IMR-90 (cell line): ENCODE results near the gene TJAP1. TPM values are rescaled to one million over a fixed set of nuclear protein-coding genes. Genes with fewer than 3 reads are reported as not detected.

ENCODE experiments used
- ATAC-seq: fragments of 200-7000 bp; cut with Tn5 transposase; 2 replicates; pipeline ENCODE4 v1.9.1; 2020; ENCODE audit warnings: low read depth, mild to moderate bottlenecking, moderate library complexity
- BruUV-seq: library from RNA; stranded (reverse); fragments of 400-500 nt; replicated peaks from 2 replicates; lab custom pipeline; 2021; lab: Mats Ljungman, UMichigan
- CTCF ChIA-PET: fragments of 300-600 bp; formaldehyde crosslinking; extraction: SDS; loops from one replicate; lab custom pipeline; 2021; ENCODE audit warnings: antibody characterized with exemption; lab: Yijun Ruan, JAX
- POLR2A ChIA-PET: fragments of 300-600 bp; sonication (Branson Sonifier 250); formaldehyde crosslinking; loops from one replicate; lab custom pipeline; 2022; ENCODE audit warnings: antibody characterized with exemption; ENCODE audit not compliant: unreplicated experiment; lab: Charles Lee
- DNase-seq: peaks from one replicate; pipeline ENCODE4 v3.0.0; 2013
- H2AFZ ChIP-seq: replicated peaks from 2 replicates; pipeline ENCODE3; 2013; ENCODE audit warnings: low read length, mild to moderate bottlenecking; ENCODE audit not compliant: poor library complexity
- H2AK5ac ChIP-seq: 2 replicates; pipeline ENCODE4 v1.6.1; 2013; ENCODE audit warnings: low read depth, low read length, inconsistent platforms
- H2AK9ac ChIP-seq: replicated peaks from 2 replicates; pipeline ENCODE3; 2013; ENCODE audit warnings: mild to moderate bottlenecking, low read depth, low read length, moderate library complexity; ENCODE audit not compliant: poor library complexity
- H2BK120ac ChIP-seq: 2 replicates; pipeline ENCODE4 v1.6.1; 2013; ENCODE audit warnings: low read depth, low read length, inconsistent platforms
- H2BK15ac ChIP-seq: 3 replicates; pipeline ENCODE4 v1.6.1; 2013; ENCODE audit warnings: low read depth, low read length, inconsistent platforms
- H2BK20ac ChIP-seq: 2 replicates; pipeline ENCODE4 v1.6.1; 2013; ENCODE audit warnings: low read depth, mild to moderate bottlenecking, inconsistent platforms, low read length, moderate library complexity
- H2BK5ac ChIP-seq: 2 replicates; pipeline ENCODE4 v1.6.1; 2013; ENCODE audit warnings: mild to moderate bottlenecking, low read depth, low read length, inconsistent platforms; ENCODE audit not compliant: poor library complexity, severe bottlenecking
- H3K14ac ChIP-seq: replicated peaks from 2 replicates; pipeline ENCODE4 v1.6.1; 2013; ENCODE audit warnings: low read depth, low read length, inconsistent platforms
- H3K18ac ChIP-seq: 2 replicates; pipeline ENCODE4 v1.6.1; 2013; ENCODE audit warnings: low read depth, low read length, control low read depth
- H3K23ac ChIP-seq: 2 replicates; pipeline ENCODE4 v1.6.1; 2013; ENCODE audit warnings: low read depth, low read length, inconsistent platforms
- H3K27ac ChIP-seq: 2 replicates; pipeline ENCODE4 v1.5.1; 2013; ENCODE audit warnings: mild to moderate bottlenecking, control low read depth, low read length; ENCODE audit not compliant: insufficient read depth
- H3K27me3 ChIP-seq: 2 replicates; pipeline ENCODE4 v1.6.1; 2013; ENCODE audit warnings: low read length; ENCODE audit not compliant: control insufficient read depth, insufficient read depth
- H3K36me3 ChIP-seq: 2 replicates; pipeline ENCODE4 v1.6.1; 2013; ENCODE audit warnings: low read length, mixed read lengths; ENCODE audit not compliant: control insufficient read depth, insufficient read depth
- H3K4ac ChIP-seq: 2 replicates; pipeline ENCODE4 v1.6.1; 2013; ENCODE audit warnings: low read depth, low read length, inconsistent platforms
- H3K4me1 ChIP-seq: 2 replicates; pipeline ENCODE4 v1.6.1; 2013; ENCODE audit warnings: low read length, mixed read lengths; ENCODE audit not compliant: control insufficient read depth, insufficient read depth
- H3K4me2 ChIP-seq: 2 replicates; pipeline ENCODE4 v1.6.1; 2013; ENCODE audit warnings: low read depth, mild to moderate bottlenecking, control low read depth, low read length, moderate library complexity
- H3K4me3 ChIP-seq: 2 replicates; pipeline ENCODE4 v1.5.1; 2013; ENCODE audit warnings: low read depth, mild to moderate bottlenecking, control low read depth, low read length, moderate library complexity; ENCODE audit not compliant: insufficient read depth
- H3K56ac ChIP-seq: 2 replicates; pipeline ENCODE4 v1.6.1; 2013; ENCODE audit warnings: low read length, inconsistent platforms; ENCODE audit not compliant: insufficient read depth; ENCODE audit errors: extremely low read depth
- H3K79me1 ChIP-seq, 2 experiments: 2 replicates each; pipeline ENCODE4 v1.6.1; 2013; ENCODE audit warnings: low read length in 2 of 2, inconsistent platforms in 1 of 2, low read depth in 1 of 2
- H3K9ac ChIP-seq: 2 replicates; pipeline ENCODE4 v1.6.1; 2013; ENCODE audit warnings: low read depth, low read length, control low read depth
- H3K9me1 ChIP-seq: 2 replicates; pipeline ENCODE4 v1.6.1; 2013; ENCODE audit warnings: low read length, inconsistent platforms; ENCODE audit not compliant: insufficient read depth
- H3K9me3 ChIP-seq: 2 replicates; pipeline ENCODE4 v1.6.1; 2013; ENCODE audit warnings: low read length; ENCODE audit not compliant: control insufficient read depth, insufficient read depth
- H4K20me1 ChIP-seq: 2 replicates; pipeline ENCODE4 v1.6.1; 2013; ENCODE audit warnings: low read length, inconsistent platforms; ENCODE audit not compliant: insufficient read depth
- H4K5ac ChIP-seq: 2 replicates; pipeline ENCODE4 v1.6.1; 2013; ENCODE audit warnings: mild to moderate bottlenecking, low read depth, low read length, control low read depth
- H4K8ac ChIP-seq, 2 experiments: 2 replicates each; pipeline ENCODE4 v1.6.1; 2013; ENCODE audit warnings: low read depth in 2 of 2, low read length in 2 of 2, control low read depth in 1 of 2, inconsistent platforms in 1 of 2
- H4K91ac ChIP-seq: 2 replicates; pipeline ENCODE4 v1.6.1; 2013; ENCODE audit warnings: low read depth, low read length, inconsistent platforms; ENCODE audit not compliant: insufficient read depth
- CEBPB ChIP-seq: IDR thresholded peaks from 2 replicates; pipeline ENCODE4 v1.6.1; 2012; ENCODE audit warnings: low read depth, low read length, improper control_type of control experiment
- CHD1 ChIP-seq: IDR thresholded peaks from 2 replicates; pipeline ENCODE4 v1.6.1; 2012; ENCODE audit warnings: low read depth, low read length, improper control_type of control experiment
- CTCF ChIP-seq: conservative IDR thresholded peaks from 2 replicates; pipeline ENCODE4 v1.5.1; 2012; ENCODE audit warnings: mild to moderate bottlenecking, low read depth, low read length, improper control_type of control experiment
- ELK1 ChIP-seq: fragments of 150-350 bp; IDR thresholded peaks from 2 replicates; pipeline ENCODE4 v1.6.1; 2016; ENCODE audit warnings: low read depth, mild to moderate bottlenecking, low read length, moderate library complexity, borderline replicate concordance
- SMC3 ChIP-seq: fragments of 150-350 bp; IDR thresholded peaks from 2 replicates; pipeline ENCODE4 v1.6.1; 2016; ENCODE audit warnings: low read depth, mild to moderate bottlenecking, antibody characterized with exemption, low read length, moderate library complexity
- WGBS, 2 experiments: methylation state at CpG; one replicate each; pipeline versions ENCODE4 v1.1.5 to v1.1.7; 2013; ENCODE audit warnings: missing lambda C conversion rate in 2 of 2; ENCODE audit not compliant: insufficient read length in 1 of 2; ENCODE audit errors: extremely low coverage in 2 of 2; 5-methylcytosine and 5-hydroxymethylcytosine counted together
- dilution Hi-C: fragments of 300-500 bp; cut with HindIII; formaldehyde crosslinking; loops from one replicate; pipeline ENCODE4 v1.14.3; 2018; ENCODE audit warnings: low sequenced_read_pairs; ENCODE audit not compliant: unreplicated experiment
- in situ Hi-C: fragments of 300-500 bp; cut with MboI; formaldehyde crosslinking; loops from 3 replicates; pipeline ENCODE4 v1.14.3; 2019; ENCODE audit warnings: low sequenced_read_pairs, inconsistent platforms, mixed read lengths
- intact Hi-C: fragments of 100-400 bp; cut with micrococcal nuclease; formaldehyde crosslinking; loops from 2 replicates; pipeline ENCODE4 v1.10.0; 2022
- polyA plus RNA-seq, 3 experiments: library from polyadenylated mRNA; depleted of rRNA; stranded (reverse); fragments of >200 nt; gene quantifications; 2 replicates each; pipeline ENCODE4 v1.2.3, GENCODE V29; 2012; ENCODE audit warnings: low replicate concordance in 1 of 3
- total RNA-seq: library from RNA; depleted of rRNA; stranded (reverse); fragments of >200 nt; gene quantifications from 2 replicates; pipeline ENCODE4 v1.2.3, GENCODE V29; 2012

Gene TJAP1
- total and polyA plus RNA-seq, 2 of the 4 experiments (the other 2 are of a cell fraction), result 12.2 to 34.2 TPM

GRCh38 chr6:43493833-43494232 is 16.5 kb downstream of the TJAP1 start:
- Histone ChIP-seq H4K5ac (no peak overlapping the region), H3K14ac (no peak overlapping the region), H3K18ac (no peak overlapping the region), H3K9me1 (peaks cover 42% of the 10 kb centered on the region), H3K9ac (no peak overlapping the region), H4K8ac (no peak overlapping the region), H2BK20ac (no peak overlapping the region), H3K4me2 (no peak overlapping the region), H3K23ac (no peak overlapping the region), H2BK5ac (no peak overlapping the region), H3K4me1 (peaks cover 46% of the 10 kb centered on the region), H2AK5ac (no peak overlapping the region), H4K91ac (no peak overlapping the region), H2AK9ac (peak overlapping the region; percentile 11), H4K20me1 (peaks cover 31% of the 10 kb centered on the region; the same call in 1 of the 2 replicates), H3K56ac (no peak overlapping the region), H3K36me3 (peaks cover 4% of the 10 kb centered on the region; the same call in 1 of the 2 replicates), H3K4ac (no peak overlapping the region), H3K27me3 (no peaks in the 10 kb centered on the region), H3K27ac (no peak overlapping the region), H2AFZ (no peak overlapping the region), H3K79me1 (peaks cover 34 to 76% of the 10 kb centered on the region in 2 experiments), H2BK15ac (0 out of 3 replicates have a peak overlapping the region, but pooled peaks have one; percentile 2), H2BK120ac (no peak overlapping the region), H3K9me3 (no peaks in the 10 kb centered on the region), H3K4me3 (no peak overlapping the region)
- ChIA-PET CTCF (interaction anchor here (3.3 kb wide), 1 partner anchor 13 kb away, joined by 17 read pairs; no protein-coding TSS in a partner anchor), POLR2A (no interaction called here)
- ATAC-seq (no peak), DNase-seq (no peak)
- TF ChIP-seq SMC3 (no peak), CHD1 (no peak), ELK1 (no peak), CTCF (no peak), CEBPB (no peak)
- no CpG with 5 or more reads among the region's 7 CpGs for WGBS, 2 experiments
- no TSS peak for BruUV-seq
- in situ Hi-C loops (loop anchor here (5.0 to 10.0 kb wide), 2 partner anchors 49 to 237 kb away; no protein-coding TSS in a partner anchor), dilution Hi-C loops (no loop called here), intact Hi-C loops (no loop called here)
